GM21367 (cell line): ENCODE measurements around the gene RBMS3.

ENCODE experiments used
- ATAC-seq: cut with Tn5 transposase; IDR thresholded peaks from one replicate; pipeline ENCODE4 v1.9.1; 2021; ENCODE audit not compliant: unreplicated experiment

The RBMS3 gene

DNA sequence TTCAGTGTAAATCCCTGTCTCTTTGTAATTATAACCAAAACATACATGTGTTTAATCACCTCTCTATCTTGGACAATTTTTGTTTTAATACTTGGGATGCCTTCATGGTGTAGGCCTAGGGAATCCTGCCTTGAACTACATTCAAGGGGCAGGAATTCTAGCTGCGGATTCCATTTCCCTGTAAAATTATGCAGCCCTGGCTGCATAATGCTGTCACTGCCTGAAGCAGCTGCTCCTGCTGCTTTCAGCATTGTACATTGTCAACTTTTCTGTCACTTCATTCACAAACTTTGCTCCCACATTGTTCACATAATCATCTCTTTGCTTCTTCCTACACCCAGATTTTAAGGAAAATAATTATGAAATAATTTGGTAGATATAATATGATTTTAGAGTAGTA lies 638.7 kb downstream of the RBMS3 start:
- ATAC-seq, result no peak

DNA sequence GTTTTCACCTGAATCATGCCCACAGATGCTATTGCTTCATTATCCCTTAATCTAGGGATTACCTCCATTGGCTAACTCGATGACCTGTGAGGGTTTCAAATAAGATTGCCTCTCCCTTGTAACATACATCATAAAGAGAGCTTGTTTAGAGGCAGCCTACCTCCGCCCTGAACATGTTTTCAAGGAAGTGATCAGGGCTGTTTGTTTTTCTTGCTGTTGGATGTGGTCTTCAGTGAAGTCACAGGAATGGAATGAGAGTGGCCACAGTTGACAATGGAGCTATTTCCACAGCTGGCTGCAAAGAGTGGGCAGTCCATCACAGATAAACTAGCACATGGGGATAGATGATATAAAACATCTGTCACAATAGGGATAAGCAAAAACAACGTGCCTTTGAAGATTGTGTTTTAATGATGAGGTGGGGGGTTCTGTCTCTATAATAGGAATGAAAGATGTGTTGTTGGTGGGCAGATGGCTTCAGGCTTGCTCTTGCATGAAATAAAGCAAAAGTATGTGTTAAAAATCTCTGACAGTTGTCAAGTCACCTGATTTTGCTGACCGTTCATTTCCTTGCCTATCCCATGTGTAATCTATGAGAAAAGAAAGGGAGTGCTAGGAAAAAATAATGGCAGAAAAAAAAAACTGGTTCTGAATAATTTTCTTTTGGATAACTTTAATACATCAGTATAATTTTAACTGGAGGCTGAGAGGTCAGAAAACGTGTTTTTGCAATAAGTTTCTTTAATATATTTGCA lies 642.3 kb downstream of the RBMS3 start:
- no peak for ATAC-seq

DNA sequence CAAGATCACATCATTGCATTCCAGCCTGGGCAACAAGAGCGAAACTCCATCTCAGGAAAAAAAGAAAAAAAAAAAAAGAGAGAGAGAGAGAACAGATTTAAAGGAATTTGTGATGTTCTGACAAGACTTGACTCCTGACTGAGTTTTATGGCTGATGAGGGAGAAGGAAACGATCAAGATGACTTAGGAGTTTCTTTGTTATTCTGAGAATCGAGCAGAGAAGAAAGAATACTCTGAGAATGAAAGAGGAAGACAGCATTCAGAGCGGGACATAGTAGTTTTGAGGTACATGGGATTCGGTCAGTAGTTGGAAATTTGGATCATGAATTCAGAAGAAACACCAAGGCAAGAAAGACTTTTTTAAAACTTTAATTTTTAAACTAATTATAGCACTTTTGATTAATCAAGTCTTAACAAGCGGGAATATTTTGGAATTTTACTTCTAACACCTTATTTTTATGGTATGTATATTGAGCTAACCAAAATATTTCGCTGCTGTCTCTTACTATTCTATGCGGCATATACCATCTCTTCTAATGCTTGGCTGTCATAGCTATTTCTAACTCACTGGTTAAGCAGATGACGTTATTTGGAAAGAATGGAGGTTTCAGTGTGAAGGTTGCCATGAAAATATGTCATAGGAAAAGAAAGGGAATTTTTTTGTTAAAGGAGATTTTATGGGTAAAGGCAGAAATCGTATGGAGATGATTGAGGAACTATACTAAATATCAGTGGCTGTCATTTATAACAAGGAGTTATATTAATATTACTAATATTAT lies 644.1 kb downstream of the RBMS3 start:
- no peak for ATAC-seq

DNA sequence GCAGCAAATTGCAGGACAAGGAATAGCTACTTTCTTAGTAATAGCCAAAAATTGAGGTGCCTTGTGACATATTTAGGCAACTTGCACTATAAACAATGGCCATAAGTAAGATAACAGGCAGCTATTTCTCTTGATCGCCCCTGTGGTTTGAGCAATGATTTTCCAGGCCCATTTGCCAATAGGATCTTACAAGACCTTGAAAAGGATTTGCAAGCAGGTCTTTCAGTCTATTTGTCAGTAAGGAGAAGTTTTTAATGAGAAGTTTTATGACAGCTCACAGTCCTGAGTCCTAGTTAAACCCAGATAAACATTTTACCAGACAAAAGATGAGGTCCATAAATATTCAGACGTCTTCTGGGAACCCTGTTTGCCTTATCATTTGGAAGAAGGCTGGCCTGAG lies 645.5 kb downstream of the RBMS3 start:
- no peak for ATAC-seq

DNA sequence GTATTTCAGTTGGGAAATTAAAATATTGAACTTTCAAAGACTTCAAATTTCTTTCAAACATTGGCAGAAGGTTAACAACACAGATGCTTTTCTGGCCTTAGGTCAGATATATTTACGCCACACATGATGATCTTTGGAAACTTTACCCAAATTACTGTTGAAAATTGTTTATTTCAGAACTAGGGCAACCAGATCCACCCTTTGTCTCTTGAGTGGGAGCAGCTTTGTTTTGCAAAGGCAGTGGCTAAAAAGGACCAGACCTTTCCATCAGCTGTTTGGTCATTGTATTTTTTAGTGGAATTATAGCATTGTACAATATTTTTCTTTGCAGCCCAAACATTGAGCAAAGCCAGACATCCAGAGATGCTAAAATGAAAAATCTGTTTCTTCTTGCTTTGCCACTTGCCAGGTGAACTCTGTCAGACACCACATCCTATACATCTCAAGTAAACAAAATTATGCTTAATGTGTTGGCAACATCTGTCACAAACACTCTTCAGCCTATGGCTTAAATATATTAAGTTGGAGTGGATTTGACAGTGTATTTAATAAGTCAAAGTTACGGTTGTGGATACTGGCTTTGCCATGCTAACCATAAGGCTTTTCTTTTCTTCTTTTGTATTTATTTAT lies 651.9 kb downstream of the RBMS3 start:
- no peak for ATAC-seq

DNA sequence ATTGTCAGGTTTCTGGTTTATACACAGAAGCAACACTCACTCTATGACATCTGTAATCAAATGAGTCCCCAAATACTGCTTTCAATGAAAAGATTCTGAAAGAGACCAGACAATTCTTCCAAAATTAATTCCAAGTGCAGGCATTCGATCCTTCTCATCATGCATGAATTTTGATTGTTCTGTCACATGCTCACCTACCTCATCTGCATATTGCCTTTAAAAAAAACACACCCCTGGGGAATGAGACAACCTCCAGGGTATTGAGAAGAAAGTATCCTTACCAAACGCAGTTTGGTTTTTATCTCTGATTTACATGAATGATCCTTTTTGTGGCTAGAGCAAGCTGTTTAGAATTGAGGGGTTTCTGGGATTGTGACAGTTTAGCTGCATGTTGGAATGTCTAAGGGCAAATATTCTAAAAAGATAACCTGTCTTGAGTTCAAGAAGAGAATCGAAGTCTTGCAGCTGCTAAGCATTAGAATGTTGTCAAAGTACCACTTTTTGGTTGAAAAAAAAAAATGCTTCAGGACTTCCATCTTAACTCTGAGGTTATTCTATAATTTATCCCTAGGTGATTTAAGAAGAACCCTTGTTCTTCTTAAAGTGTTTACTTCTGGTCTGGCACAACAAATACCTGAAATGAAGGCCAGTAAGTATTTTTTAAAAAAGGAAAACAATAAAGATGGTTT lies 653.1 kb downstream of the RBMS3 start:
- ATAC-seq, result no peak

DNA sequence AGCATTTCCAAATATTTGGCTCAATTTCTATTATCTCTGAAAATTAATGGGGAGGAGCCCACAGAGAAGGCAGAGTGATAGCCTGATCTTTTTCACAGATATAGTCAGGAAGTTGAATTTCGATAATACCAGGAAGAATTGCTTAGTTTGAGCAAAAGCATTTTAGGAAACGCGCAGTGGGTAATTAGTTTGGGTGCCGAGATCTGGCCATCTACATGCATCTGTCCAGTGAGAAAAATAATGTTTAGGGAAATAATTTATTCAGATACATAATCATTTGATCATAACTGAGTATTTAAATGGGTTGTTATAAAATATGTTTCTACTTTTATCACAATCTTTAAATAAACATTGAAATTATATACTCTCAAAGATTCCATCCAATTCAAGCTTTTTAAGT lies 653.9 kb downstream of the RBMS3 start:
- ATAC-seq, result no peak

DNA sequence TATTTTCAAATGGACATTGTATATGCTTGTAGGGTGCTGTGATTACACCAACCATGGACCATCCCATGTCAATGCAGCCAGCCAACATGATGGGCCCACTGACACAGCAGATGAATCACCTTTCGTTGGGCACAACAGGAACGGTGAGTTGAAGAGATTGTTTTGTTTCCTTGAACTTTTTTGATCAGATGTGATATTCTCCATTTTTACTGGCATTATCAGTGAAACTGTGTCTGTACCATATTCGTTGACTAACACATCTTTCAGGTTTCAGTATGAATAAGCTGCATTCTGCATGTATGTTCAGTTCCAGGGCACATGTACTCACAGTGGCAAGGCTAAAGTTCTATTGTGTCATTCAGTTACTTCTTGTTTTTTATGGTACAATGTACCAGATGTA lies 655.2 kb downstream of the RBMS3 start:
- ATAC-seq, result no peak

DNA sequence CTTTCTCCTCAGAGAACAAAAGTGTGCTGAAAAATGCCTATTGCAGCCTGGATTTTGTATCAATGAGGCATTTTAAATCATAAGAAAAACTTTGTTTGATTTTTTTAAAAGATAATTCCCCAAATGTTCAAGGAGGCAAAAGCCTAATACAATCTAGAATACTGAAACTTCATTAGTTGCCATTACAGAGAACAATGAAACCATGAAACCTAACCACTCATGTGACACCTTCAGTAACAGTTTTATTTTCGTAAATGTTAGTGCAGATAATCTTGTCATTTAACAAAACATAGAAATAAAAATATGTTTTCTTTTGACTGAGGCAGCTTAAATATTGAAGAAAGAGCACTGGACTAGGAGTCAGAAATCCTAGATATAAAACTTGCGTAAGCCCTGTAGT lies 655.9 kb downstream of the RBMS3 start:
- ATAC-seq, result no peak

DNA sequence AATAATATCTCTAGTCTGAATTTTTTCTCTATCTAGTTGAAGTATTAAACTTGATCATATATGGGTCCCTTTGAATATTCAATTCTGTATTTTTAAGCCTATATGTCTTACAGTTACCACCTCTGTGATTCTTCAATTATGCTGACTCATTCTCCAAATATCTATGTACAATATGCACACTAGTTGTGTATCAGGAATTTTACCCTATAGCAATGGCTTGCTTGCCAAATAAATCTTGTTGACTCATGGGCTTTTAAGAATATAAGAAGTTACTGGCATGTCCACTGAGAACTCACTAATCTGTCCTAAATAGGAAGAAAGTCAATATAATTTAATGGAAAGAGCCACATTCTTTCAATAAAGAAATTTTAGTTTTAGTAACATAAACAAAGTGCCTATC lies 656.3 kb downstream of the RBMS3 start:
- ATAC-seq, result no peak

DNA sequence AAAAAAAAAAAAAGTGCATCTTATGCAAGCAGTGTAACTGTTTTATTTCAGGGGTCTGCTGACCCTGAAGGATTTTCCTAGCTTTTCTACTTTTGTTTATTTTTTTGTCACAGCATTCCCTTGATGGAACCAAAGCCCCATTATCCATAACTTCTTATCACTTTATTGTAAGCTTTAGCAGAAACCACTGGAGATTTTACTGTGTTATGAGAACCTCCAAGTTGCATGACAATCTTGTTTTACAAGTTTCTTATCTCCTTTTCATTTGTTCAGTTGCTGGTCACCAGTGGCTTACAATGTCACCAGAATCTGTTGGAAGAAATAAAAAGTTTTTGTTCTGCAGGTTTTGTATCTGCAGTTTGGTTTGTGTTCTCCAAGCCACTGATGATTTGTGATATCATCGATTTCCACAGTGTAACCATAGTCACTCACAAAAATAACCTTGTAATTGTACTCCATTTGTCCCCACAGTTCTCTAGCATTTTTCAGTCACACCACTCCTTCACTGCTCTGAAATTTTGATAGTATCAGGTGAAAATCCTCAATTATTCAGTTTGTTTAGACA lies 660.0 kb downstream of the RBMS3 start:
- ATAC-seq, result no peak

DNA sequence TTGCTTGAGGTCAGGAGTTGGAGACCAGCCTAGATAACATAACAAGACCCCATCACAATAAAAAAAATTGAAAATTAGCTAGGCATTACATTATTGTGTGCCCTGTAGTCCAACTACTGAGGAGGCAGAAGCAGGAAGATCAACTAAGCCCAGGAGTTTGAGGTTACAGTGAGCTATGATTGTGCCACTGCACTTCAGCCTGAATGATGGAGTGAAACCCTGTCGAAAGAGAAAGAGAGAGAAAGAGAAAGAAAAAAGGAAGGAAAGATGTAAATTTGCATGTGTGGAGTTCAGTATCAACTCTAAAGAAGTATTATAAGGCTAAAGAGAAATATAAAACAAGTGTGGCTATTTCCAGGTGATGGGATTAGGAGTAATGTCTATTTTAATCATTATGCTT lies 661.4 kb downstream of the RBMS3 start:
- ATAC-seq, result no peak

DNA sequence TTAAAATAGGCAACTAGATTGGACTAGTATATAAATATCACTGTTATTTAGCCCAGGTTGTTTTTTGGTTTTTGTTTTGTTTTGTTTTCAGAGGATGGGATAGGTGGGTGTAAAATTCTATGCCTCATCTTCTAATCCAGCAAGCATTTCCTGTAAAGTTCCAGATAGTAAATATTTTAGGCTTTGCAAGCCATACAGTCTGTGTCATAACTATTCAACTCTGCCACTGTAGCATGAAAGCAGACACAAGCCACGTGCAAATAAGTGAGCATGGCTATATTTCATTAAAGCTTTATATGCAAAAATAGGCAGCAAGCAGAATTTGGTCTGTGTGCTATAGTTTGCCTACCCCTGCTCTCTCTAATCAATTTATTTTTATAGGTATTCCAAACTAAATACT lies 668.3 kb downstream of the RBMS3 start:
- no peak for ATAC-seq

DNA sequence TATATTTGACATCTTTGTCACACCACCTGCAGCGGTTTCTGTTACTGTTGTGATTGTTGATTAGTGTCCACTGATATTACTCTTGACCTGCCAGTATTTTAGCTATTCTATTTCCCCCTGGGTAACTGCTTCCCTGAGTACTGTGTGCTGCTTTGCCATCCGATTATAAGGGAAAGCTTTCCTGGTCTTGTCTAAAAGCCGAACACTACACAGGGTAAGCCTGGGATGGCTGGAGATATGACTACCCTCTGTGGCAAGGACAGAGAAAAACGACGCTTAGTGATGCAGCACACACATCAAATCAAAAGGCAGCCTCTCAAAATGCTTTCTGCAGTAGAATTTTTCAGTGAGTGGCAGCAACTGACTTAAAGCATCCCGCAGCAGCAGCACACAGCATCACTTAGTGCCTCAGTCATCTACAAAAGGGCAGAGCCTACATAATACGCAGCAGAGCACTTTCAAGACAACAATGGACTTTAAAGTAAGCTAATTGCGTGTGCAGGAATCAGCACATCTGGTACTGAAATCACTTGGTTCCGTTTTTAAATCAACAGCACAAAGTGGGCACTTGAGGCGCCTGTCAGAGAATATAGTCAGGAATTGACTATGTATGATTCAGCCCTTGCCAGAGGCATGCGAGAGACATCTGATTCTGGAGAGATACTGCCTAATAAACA lies 669.2 kb downstream of the RBMS3 start:
- no peak for ATAC-seq

DNA sequence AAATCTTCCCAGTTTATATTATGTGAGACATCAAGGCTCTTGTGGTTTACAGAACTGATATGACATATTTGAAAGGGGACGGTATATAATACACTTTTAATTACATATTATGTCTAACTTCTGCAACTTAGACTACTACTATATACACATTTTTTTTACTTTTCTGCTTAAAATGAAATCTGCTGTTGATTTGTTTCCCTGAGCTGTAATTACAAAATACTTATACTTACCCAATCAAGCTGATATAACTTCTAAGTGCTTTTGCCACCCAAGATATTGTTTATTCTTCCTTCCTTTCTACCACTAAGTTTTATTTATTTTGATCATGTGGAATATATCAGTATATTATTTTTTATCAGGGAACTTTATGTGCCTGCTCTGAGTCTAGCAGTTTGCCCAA lies 671.6 kb downstream of the RBMS3 start:
- no peak for ATAC-seq

DNA sequence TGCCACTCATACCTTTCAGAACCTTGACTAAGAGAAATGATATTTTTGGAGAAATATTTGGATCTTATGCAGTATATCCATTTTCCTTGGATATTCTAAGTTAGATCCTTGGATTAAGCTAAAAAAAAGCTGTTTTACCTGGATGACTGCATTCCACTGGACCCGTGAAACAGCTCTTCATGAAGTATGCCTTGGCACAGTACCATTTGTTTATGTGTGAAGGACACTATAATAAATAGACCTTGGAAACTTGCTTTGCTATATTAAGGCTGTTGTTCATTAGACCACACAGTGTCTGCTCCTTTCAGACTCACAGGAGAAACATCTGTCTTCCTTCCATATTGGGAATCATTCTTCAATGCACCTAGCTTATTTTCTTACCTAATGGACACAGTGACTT lies 674.5 kb downstream of the RBMS3 start:
- ATAC-seq, result no peak

DNA sequence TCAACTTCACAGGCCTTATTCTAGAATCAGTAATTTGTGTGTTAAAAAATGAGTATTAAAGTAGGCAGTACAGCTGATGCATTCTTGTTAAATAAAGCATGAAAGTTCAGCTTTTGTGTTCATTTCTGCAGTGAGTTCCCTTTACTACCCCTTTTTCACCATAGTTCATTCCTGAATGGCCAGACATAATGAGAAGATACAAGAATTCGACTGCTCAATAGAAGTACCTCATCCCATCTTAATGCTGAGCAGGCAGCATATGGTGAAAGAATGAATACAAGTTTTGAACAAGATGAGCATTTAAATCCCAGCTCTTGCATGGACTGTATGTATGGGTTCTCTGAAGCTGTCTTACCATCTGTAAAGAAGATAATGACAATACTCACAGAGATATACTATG lies 677.9 kb downstream of the RBMS3 start:
- no peak for ATAC-seq

DNA sequence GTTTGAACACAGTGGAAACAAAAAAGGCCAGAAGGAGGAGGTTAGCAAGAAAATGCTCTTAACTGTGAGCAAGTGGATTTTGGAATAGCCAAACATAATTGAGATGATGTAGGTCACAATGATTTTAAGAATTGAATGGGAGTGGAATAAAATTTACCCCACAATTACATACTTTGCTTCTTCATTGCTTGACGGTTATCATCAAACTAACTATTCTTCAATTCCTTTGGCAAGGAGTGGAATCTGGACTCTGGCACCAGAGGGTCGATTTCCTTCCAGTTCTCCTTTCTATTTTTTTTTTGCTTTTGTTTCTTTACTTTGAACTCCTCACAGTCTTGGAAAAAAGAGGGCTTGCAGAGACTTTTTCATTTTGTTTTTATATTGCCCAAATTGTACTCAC lies 691.0 kb downstream of the RBMS3 start:
- no peak for ATAC-seq

DNA sequence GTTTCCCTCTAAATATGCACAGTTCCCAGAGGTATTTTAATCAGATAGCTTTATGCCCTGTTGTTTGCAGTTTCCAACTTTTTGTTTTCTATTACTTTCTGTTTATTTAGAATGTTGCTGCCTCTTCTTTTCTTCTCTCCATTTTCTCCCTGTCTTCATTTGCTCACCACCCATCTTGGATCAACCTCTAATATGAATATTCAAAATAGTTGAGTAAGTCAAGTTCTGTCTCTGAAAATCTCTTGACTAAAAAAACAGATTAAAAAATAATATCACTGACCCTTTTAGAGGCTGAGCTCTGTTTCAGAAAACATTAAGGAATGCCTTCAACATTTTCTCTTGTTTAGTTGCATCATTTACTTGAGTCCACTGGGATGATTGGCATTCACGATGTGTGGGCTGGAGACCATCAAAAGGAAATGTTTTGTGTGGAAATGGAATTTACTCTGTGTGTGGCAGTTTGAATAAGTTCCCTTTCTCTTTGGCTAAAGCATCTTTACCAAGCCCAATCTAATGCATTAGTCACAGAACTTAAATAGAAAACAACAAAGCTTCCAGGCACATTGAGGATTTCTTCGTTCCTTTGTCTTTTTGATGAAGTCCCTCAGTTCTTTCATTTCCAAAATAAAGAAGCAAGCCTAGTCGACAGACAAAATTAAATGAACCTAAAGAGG lies 691.6 kb downstream of the RBMS3 start:
- ATAC-seq, result no peak

DNA sequence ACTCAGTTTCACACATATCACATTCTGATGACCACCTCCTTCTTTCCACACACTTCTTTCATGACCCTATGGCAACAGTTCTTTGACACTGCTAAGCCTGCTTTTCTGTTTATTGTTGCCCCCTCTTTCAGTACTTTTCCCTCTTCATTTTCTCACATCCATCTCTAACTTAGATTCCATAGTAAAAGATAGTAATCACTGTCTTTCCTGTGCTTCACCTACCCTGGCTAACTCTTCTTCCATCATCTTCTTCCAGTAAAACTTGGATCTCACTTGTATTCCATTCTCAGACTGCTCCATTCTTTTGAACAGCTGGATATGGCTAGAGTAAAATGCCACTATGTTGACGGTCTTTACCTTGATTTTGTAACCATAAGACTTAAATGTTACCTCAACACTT lies 692.9 kb downstream of the RBMS3 start:
- ATAC-seq, result no peak
